Natural killer cell (primary cell): ENCODE measurements around the gene CABLES1. TPM values are rescaled to one million over a fixed set of nuclear protein-coding genes. Genes with fewer than 3 reads are reported as not detected.
"Not testable (repeated sequence)": the region's sequence is repeated elsewhere in the genome, so short reads cannot be mapped to it uniquely, and the experiment has no call there.

ENCODE experiments used
- ATAC-seq, 3 donors: fragments of 150-1000 bp in 2 of 3; fragments of 200-7000 bp in 1 of 3; cut with Tn5 transposase; 1 replicate in 1 of 3; 2 replicates in 2 of 3; pipeline ENCODE4 v1.10.0; 2021; ENCODE audit warnings: mild to moderate bottlenecking in 2 of 3, moderate library complexity in 2 of 3
- DNase-seq, 2 donors: peaks; one replicate each; pipeline versions ENCODE4 v3.0.0 to v3.0.0-alpha.2; 2013 to 2021; ENCODE audit warnings: mixed read lengths in 1 of 2
- H3K27ac ChIP-seq: one replicate; pipeline ENCODE4 v1.5.1; 2013; ENCODE audit warnings: mild to moderate bottlenecking, low read length
- H3K27me3 ChIP-seq: one replicate; pipeline ENCODE4 v1.6.1; 2013; ENCODE audit warnings: low read length; ENCODE audit not compliant: control insufficient read depth, insufficient read depth
- H3K36me3 ChIP-seq: one replicate; pipeline ENCODE4 v1.6.1; 2013; ENCODE audit warnings: low read length; ENCODE audit not compliant: control insufficient read depth, insufficient read depth
- H3K4me1 ChIP-seq: one replicate; pipeline ENCODE4 v1.6.1; 2013; ENCODE audit warnings: low read length; ENCODE audit not compliant: control insufficient read depth, insufficient read depth
- H3K4me3 ChIP-seq: one replicate; pipeline ENCODE4 v1.5.1; 2013; ENCODE audit warnings: low read length
- H3K9me3 ChIP-seq: one replicate; pipeline ENCODE4 v1.6.1; 2013; ENCODE audit warnings: low read length; ENCODE audit not compliant: control insufficient read depth, insufficient read depth
- H3K27ac Mint-ChIP-seq, 2 donors: one replicate each; pipeline ENCODE4 v1.8.0; 2022; ENCODE audit warnings: mild to moderate bottlenecking in 2 of 2, mixed read lengths in 2 of 2, moderate library complexity in 1 of 2
- H3K27me3 Mint-ChIP-seq, 2 donors: one replicate each; pipeline ENCODE4 v1.8.0; 2022; ENCODE audit warnings: low read depth in 2 of 2, mixed read lengths in 2 of 2
- H3K36me3 Mint-ChIP-seq: one replicate; pipeline ENCODE4 v1.8.0; 2022; ENCODE audit warnings: mixed read lengths
- H3K4me1 Mint-ChIP-seq, 2 donors: one replicate each; pipeline ENCODE4 v1.8.0; 2022; ENCODE audit warnings: mixed read lengths in 2 of 2
- H3K4me3 Mint-ChIP-seq: one replicate; pipeline ENCODE4 v1.8.0; 2022; ENCODE audit warnings: mild to moderate bottlenecking, moderate library complexity, mixed read lengths
- H3K9me3 Mint-ChIP-seq, 2 donors: one replicate each; pipeline ENCODE4 v1.8.0; 2022; ENCODE audit warnings: mixed read lengths in 2 of 2
- WGBS: methylation state at CpG from one replicate; pipeline ENCODE4 v1.1.7; 2013; ENCODE audit warnings: missing lambda C conversion rate; ENCODE audit not compliant: insufficient coverage; 5-methylcytosine and 5-hydroxymethylcytosine counted together
- intact Hi-C: fragments of 100-400 bp; cut with micrococcal nuclease; formaldehyde crosslinking; loops from one replicate; pipeline ENCODE4 v1.14.2; 2022
- total RNA-seq, 4 donors: library from RNA; stranded (reverse); fragments of 120-200 nt in 1 of 4; gene quantifications; one replicate each; pipeline versions ENCODE4 v1.2.3 to v1.2.4, GENCODE V29; 2013 to 2022
- TF ChIP-seq, protein P1 (sequence below): fragments of 200-600 bp; IDR thresholded peaks from one replicate; pipeline ENCODE4 v1.8.0; 2022; ENCODE audit warnings: antibody characterized with exemption

The CABLES1 gene
- total RNA-seq, 3 donors from 2014 or later (not counting 1 experiment from before 2014, with no cell fraction given) = 1.3 to 2.2 (median 1.8) TPM

DNA sequence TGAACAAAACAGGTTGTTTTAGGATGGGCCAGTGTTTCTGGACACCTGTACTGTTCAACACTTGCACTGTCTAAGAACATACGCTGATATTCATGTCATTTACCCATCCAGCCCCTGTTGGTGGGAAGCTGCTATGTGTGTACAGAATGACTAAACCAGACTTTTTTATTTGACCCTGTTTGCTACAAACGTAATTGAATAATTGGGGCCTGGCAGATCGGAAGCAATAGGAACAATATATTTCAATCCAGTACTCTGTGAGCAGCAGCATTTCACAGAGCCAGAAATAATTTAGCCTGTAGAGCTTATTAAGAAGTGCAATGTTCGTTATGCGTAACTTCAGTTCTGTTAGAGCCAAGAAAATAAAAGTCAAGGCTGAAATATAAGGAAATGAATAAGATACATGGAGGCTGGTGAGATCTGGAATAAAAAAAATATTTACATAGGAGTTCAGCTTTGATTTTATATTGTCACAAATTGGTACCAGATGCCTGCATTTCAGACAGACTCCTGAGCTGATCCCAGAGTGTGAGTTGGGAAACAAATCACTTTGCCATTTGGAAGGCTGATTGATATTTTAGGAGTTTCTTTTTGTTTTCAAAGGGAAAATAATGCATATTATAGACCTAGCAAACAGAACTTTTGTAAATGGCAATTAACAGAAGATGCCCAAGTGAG lies 19.7 kb downstream of the CABLES1 start:
- ATAC-seq = no peak
- Histone ChIP-seq H3K27ac (no peak overlapping the region), H3K36me3 (no peaks in the 10 kb centered on the region), H3K9me3 (no peaks in the 10 kb centered on the region), H3K4me1 (peaks cover 5% of the 10 kb centered on the region), H3K27me3 (no peaks in the 10 kb centered on the region), H3K4me3 (no peak overlapping the region)
- TF ChIP-seq, protein P1, sequence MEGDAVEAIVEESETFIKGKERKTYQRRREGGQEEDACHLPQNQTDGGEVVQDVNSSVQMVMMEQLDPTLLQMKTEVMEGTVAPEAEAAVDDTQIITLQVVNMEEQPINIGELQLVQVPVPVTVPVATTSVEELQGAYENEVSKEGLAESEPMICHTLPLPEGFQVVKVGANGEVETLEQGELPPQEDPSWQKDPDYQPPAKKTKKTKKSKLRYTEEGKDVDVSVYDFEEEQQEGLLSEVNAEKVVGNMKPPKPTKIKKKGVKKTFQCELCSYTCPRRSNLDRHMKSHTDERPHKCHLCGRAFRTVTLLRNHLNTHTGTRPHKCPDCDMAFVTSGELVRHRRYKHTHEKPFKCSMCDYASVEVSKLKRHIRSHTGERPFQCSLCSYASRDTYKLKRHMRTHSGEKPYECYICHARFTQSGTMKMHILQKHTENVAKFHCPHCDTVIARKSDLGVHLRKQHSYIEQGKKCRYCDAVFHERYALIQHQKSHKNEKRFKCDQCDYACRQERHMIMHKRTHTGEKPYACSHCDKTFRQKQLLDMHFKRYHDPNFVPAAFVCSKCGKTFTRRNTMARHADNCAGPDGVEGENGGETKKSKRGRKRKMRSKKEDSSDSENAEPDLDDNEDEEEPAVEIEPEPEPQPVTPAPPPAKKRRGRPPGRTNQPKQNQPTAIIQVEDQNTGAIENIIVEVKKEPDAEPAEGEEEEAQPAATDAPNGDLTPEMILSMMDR = no peak
- WGBS = 94% methylated on average over 5 of the region's 5 CpGs
- intact Hi-C loops = no loop called here
- Mint-ChIP-seq H3K27ac (no peak overlapping the region), H3K4me3 (no peak overlapping the region), H3K9me3 (no peaks in the 10 kb centered on the region), H3K27me3 (peaks cover 0 to 15% of the 10 kb centered on the region in 2 donors), H3K4me1 (no peaks in the 10 kb centered on the region), H3K36me3 (no peaks in the 10 kb centered on the region)
- DNase-seq = no peak

DNA sequence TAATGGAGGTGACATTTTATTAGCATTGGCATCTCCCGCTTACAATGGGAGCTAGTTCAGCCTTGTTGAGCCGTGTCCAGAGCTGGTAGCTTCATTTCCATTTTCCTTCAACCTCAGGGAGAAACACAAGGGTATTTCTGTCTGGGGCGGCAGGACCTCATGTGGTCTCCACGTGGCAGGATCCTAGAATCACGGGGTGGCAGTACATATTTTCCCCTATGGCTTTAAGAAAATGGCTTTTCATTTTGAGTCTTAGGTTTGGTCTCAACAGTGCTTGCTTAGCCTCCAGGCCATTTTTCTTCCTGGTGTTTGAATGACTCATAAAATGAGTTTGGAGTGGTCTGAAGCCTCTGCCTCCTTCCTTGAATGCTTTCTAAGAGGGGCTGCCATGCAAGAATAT lies 20.3 kb downstream of the CABLES1 start:
- no peak overlapping the region for H3K27ac ChIP-seq
- H3K27me3 ChIP-seq = no peaks in the 10 kb centered on the region
- H3K27me3 Mint-ChIP-seq = peaks cover 0 to 15% of the 10 kb centered on the region in 2 donors
- H3K9me3 Mint-ChIP-seq = no peaks in the 10 kb centered on the region
- no peaks in the 10 kb centered on the region for H3K36me3 ChIP-seq
- ATAC-seq (no peak), DNase-seq (no peak)
- H3K4me3 Mint-ChIP-seq = no peak overlapping the region
- H3K4me1 Mint-ChIP-seq = no peaks in the 10 kb centered on the region
- peaks cover 5% of the 10 kb centered on the region for H3K4me1 ChIP-seq
- no peaks in the 10 kb centered on the region for H3K9me3 ChIP-seq
- WGBS = 97% methylated on average over 5 of the region's 5 CpGs
- TF ChIP-seq, protein P1 = no peak
- intact Hi-C loops = no loop called here
- no peaks in the 10 kb centered on the region for H3K36me3 Mint-ChIP-seq
- no peak overlapping the region for H3K4me3 ChIP-seq
- no peak overlapping the region for H3K27ac Mint-ChIP-seq

DNA sequence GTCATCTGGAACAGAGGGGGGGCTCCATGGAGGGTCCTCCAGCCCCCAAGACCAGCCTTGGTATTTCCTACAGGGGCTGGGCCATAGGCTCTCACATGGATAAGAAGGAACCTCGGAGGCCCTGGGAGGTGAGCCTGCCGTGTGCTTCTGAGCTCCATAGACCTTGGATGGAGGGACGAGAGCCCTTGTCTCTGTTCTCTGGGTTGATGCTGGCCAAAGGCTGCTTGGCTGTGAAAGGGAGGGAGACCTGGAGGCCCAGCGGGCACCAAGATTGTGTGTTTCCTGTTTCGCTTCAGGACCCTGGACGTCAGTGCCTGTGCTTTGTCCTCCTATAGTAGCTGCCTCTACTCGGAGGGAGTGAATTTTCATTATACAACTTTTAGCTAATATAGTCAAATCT lies 20.8 kb downstream of the CABLES1 start:
- no peaks in the 10 kb centered on the region for H3K36me3 ChIP-seq
- H3K27ac ChIP-seq = no peak overlapping the region
- no peak for ATAC-seq
- DNase-seq = no peak
- 87% methylated on average over 6 of the region's 7 CpGs for WGBS
- Mint-ChIP-seq H3K4me3 (no peak overlapping the region), H3K27ac (no peak overlapping the region), H3K27me3 (peaks cover 0 to 15% of the 10 kb centered on the region in 2 donors), H3K36me3 (no peaks in the 10 kb centered on the region), H3K9me3 (no peaks in the 10 kb centered on the region), H3K4me1 (no peaks in the 10 kb centered on the region)
- no peaks in the 10 kb centered on the region for H3K9me3 ChIP-seq
- no peaks in the 10 kb centered on the region for H3K27me3 ChIP-seq
- no peak overlapping the region for H3K4me3 ChIP-seq
- TF ChIP-seq, protein P1 = no peak
- H3K4me1 ChIP-seq = peaks cover 5% of the 10 kb centered on the region
- intact Hi-C loops = no loop called here

DNA sequence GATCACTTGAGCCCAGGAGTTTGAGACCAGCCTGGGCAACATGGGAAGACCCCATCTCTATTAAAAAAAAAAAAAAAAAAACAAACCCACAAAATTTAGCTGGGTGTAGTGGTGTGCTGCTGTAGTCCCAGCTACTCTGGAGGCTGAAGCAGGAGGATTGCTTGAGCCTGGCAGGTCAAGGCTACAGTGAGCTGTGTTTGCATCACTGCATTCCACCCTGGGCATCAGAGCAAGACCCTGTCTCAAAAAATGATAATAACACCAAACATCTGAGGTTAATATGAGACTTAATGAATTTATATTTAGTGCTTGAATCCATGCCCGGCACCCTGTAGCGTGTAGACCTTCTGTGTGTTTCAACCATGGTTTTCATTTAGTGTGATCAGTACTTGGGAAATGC lies 22.8 kb downstream of the CABLES1 start:
- no peaks in the 10 kb centered on the region for H3K27me3 ChIP-seq
- TF ChIP-seq, protein P1 = no peak
- peaks cover 4% of the 10 kb centered on the region for H3K4me1 ChIP-seq
- ATAC-seq (no peak), DNase-seq (no peak)
- intact Hi-C loops = no loop called here
- H3K27ac ChIP-seq = no peak overlapping the region
- H3K36me3 ChIP-seq = no peaks in the 10 kb centered on the region
- no peak overlapping the region for H3K27ac Mint-ChIP-seq
- peaks cover 5 to 15% of the 10 kb centered on the region in 2 donors for H3K27me3 Mint-ChIP-seq
- no peaks in the 10 kb centered on the region for H3K9me3 Mint-ChIP-seq
- 100% methylated on average over 2 of the region's 2 CpGs for WGBS
- no peak overlapping the region for H3K4me3 Mint-ChIP-seq
- no peaks in the 10 kb centered on the region for H3K9me3 ChIP-seq
- no peaks in the 10 kb centered on the region for H3K36me3 Mint-ChIP-seq
- peaks cover 0 to 5% of the 10 kb centered on the region in 2 donors for H3K4me1 Mint-ChIP-seq
- H3K4me3 ChIP-seq = no peak overlapping the region

DNA sequence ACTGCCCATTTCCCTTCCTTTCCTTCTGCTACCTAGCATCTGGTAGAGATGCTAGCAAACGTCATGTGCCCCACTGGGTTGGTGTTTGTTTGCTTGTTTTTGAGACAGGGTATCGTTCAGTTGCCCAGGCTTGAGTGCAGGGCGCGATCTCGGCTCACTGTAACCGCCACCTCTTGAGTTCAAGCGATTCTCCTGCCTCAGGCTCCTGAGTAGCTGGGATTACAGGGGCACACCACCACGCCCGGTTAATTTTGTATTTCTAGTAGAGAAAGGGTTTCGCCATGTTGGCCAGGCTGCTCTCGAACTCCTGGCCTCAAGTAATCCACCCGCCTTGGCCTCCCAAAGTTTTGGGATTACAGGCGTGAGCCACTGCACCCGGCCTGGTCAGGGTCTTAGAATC lies 23.6 kb downstream of the CABLES1 start:
- H3K27me3 Mint-ChIP-seq = peaks cover 7 to 15% of the 10 kb centered on the region in 2 donors
- H3K36me3 ChIP-seq, intact Hi-C loops, DNase-seq, H3K4me3 Mint-ChIP-seq, H3K27ac ChIP-seq, H3K36me3 Mint-ChIP-seq, H3K9me3 ChIP-seq, H3K27ac Mint-ChIP-seq, H3K4me1 ChIP-seq, H3K4me3 ChIP-seq, H3K9me3 Mint-ChIP-seq, ATAC-seq, H3K27me3 ChIP-seq, H3K4me1 Mint-ChIP-seq: not testable (repeated sequence)
- WGBS = 92% methylated on average over 14 of the region's 14 CpGs
